Brain microvascular endothelial cell (primary cell): ENCODE measurements around the gene SPHKAP.

ENCODE experiments used
- DNase-seq: peaks from one replicate; pipeline ENCODE4 v3.0.0-alpha.2; 2020
- H3K27ac ChIP-seq: fragments of 250-450 bp; sonication (Bioruptor Pico); 2 replicates; pipeline ENCODE4 v1.5.1; 2020; ENCODE audit warnings: mild to moderate bottlenecking, moderate library complexity
- H3K27me3 ChIP-seq: fragments of 250-450 bp; sonication (Bioruptor Pico); replicated peaks from 2 replicates; pipeline ENCODE4 v1.5.1; 2020; ENCODE audit warnings: mild to moderate bottlenecking
- H3K36me3 ChIP-seq: fragments of 250-450 bp; sonication (Bioruptor Pico); replicated peaks from 2 replicates; pipeline ENCODE4 v1.5.1; 2020; ENCODE audit warnings: mild to moderate bottlenecking
- H3K4me3 ChIP-seq: 2 replicates; pipeline ENCODE4 v1.5.1; 2011; ENCODE audit warnings: low read depth, mild to moderate bottlenecking, control low read depth, low read length, moderate library complexity
- in situ Hi-C: cut with HindIII; loops from 2 replicates; pipeline ENCODE4 v1.10.0; 2017; ENCODE audit warnings: low sequenced_read_pairs, low pct_ligation_motif_present
- TF ChIP-seq, protein P1 (sequence below): IDR thresholded peaks from 2 replicates; pipeline ENCODE4 v1.5.1; 2011; ENCODE audit warnings: low read depth, mild to moderate bottlenecking, moderate library complexity, low read length, control low read depth, inconsistent platforms; ENCODE audit errors: missing control alignments

The SPHKAP gene

DNA sequence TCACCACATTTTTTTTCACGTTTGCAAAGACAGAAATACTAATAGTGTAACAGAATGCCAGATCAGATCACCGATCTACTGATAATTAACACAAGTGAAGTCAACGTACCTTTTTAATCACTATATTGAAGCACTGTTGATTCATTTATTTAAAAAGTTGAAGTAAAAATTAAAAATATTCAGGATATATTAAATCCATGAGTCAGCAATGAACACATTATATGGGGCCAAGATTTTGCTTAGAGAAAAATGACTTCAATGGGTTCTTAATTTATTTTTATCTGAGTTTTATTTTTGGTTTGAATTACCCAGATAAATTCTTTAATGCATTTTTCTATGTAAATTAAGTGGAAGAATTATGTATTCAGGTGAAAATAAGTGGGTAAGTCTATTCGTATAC, 14.2 kb downstream of the SPHKAP start:
- no peak for DNase-seq
- Histone ChIP-seq H3K4me3 (no peak overlapping the region), H3K36me3 (no peaks in the 10 kb centered on the region), H3K27ac (no peak overlapping the region), H3K27me3 (no peaks in the 10 kb centered on the region)
- in situ Hi-C loops = no loop called here
- TF ChIP-seq, protein P1, sequence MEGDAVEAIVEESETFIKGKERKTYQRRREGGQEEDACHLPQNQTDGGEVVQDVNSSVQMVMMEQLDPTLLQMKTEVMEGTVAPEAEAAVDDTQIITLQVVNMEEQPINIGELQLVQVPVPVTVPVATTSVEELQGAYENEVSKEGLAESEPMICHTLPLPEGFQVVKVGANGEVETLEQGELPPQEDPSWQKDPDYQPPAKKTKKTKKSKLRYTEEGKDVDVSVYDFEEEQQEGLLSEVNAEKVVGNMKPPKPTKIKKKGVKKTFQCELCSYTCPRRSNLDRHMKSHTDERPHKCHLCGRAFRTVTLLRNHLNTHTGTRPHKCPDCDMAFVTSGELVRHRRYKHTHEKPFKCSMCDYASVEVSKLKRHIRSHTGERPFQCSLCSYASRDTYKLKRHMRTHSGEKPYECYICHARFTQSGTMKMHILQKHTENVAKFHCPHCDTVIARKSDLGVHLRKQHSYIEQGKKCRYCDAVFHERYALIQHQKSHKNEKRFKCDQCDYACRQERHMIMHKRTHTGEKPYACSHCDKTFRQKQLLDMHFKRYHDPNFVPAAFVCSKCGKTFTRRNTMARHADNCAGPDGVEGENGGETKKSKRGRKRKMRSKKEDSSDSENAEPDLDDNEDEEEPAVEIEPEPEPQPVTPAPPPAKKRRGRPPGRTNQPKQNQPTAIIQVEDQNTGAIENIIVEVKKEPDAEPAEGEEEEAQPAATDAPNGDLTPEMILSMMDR = no peak

DNA sequence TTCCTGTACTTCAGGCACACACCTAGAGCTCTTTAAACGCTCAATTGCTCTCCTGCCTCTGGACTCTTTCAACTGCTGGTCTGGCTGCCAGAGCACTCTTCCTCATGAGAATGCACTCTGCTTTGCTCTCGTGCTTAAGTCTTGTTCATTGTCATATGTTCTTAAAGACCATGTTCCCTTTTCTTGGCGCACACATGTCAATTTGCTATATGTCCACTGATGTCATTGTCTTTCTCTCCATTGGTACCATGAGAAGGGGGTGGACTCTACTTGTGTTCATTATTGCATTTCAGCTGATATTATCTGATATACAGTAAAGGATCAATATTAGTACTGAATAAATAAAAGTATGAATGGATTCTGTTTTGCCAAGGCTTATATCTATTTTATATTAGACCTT, 16.8 kb downstream of the SPHKAP start:
- Histone ChIP-seq H3K27ac (no peak overlapping the region), H3K4me3 (no peak overlapping the region), H3K36me3 (no peaks in the 10 kb centered on the region), H3K27me3 (no peaks in the 10 kb centered on the region)
- TF ChIP-seq, protein P1 = no peak
- in situ Hi-C loops = no loop called here
- DNase-seq = no peak

- no peak overlapping the region for H3K27ac ChIP-seq
- TF ChIP-seq, protein P1 = no peak
- in situ Hi-C loops = no loop called here
- H3K4me3 ChIP-seq = no peak overlapping the region
- no peaks in the 10 kb centered on the region for H3K36me3 ChIP-seq
- H3K27me3 ChIP-seq = no peaks in the 10 kb centered on the region
- no peak for DNase-seq
Measured at GRCh38 chr2:228157841-228158240, 23.6 kb downstream of the SPHKAP start.

- TF ChIP-seq, protein P1 = no peak
- Histone ChIP-seq H3K27ac (no peak overlapping the region), H3K36me3 (no peaks in the 10 kb centered on the region), H3K27me3 (no peaks in the 10 kb centered on the region), H3K4me3 (no peak overlapping the region)
- in situ Hi-C loops = no loop called here
- no peak for DNase-seq
Measured at GRCh38 chr2:228144961-228145360, 36.5 kb downstream of the SPHKAP start.

GRCh38 chr2:228140934-228141528, 40.5 kb downstream of the SPHKAP start:
- in situ Hi-C loops = no loop called here
- H3K27ac ChIP-seq = no peak overlapping the region
- H3K27me3 ChIP-seq = no peaks in the 10 kb centered on the region
- no peak overlapping the region for H3K4me3 ChIP-seq
- TF ChIP-seq, protein P1 = no peak
- no peak for DNase-seq
- H3K36me3 ChIP-seq = no peaks in the 10 kb centered on the region

GRCh38 chr2:228136027-228136426, 45.5 kb downstream of the SPHKAP start:
- in situ Hi-C loops = no loop called here
- no peaks in the 10 kb centered on the region for H3K27me3 ChIP-seq

More at GRCh38 chr2:228136027-228136426, 45.5 kb downstream of the SPHKAP start:
- Histone ChIP-seq H3K36me3 (no peaks in the 10 kb centered on the region), H3K27ac (no peak overlapping the region), H3K4me3 (no peak overlapping the region)
- TF ChIP-seq, protein P1 = no peak
- no peak for DNase-seq
